DMS114 treated with DMSO at 0.1 percent for 48 hours (cell line): Measurements from ENCODE around the gene USP16.

Source experiments
- DNase-seq: peaks from one replicate; lab custom pipeline; 2025; ENCODE audit not compliant: unreplicated experiment; lab: John Stamatoyannopoulos, UW

USP16 gene

DNA sequence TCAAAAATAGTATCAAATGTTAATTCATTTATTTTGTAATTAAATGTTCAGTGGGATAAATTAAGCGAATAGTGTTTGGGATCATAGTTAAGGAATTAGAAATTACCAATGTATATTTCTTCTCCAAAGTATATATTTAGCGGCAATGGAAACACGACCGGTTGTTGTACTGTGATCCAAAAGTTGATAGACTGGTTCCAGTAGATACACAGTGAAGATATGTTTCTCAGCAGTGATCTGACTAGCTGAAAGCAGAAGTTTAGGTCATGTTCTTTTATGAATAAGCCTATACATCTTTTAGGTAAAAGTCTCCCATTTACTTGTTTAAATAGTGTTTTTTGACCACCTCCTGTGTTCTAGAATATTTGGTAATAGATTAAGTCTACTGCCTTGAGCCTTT is 8.8 kb downstream of the USP16 start:
- no peak for DNase-seq

DNA sequence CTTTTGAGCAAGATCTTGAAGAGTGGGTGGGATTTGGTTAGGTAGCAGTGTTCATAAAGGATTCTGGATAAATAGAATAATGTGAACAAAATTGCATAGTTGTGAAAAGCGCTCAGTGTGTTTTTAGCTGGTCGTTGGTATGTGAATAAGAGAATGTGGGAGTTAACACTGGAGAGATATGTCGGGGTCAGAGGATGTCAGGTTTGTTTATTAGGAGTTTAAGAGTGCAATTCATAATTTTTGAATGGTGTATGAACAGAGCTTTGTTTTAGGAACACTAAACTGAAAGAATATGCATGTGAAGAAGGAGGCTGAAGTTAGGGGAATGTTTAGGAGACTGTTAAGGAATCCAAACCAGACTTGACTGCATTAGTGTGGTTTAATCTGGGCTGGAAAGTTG is 9.4 kb downstream of the USP16 start:
- DNase-seq = no peak

DNA sequence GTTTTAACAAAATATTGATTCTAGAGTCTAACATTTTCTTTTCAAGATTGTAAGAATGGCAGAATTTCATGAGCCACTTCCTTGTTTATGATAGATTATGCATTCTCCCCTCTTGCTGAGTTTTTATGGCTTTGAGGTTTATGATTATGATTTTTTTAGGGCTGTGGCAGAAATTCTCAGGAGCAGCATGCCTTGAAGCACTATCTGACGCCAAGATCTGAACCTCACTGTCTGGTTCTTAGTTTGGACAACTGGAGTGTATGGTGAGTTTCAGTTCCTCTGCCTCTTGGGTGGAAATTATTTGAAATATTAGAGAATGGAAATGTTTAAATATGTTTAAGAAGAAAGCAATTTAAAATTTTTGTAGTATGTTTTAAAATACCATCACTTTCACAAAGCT is 10.2 kb downstream of the USP16 start:
- no peak for DNase-seq

DNA sequence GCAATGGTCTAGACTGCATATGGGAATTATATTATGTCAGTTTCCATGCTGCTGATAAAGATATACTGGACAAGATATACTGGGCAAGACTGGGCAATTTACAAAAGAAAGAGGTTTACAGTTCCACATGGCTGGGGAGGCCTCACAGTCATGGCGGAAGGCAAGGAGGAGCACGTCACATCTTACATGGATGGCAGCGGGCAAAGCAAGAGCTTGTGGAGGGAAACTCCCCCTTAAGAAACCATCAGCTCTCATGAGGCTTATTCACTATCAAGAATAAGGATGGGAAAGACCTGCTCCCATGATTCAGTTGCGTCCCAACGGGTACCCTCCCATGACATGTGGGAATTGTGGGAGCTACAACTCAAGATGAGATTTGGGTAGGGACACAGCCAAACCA is 27.8 kb downstream of the USP16 start:
- no peak for DNase-seq

DNA sequence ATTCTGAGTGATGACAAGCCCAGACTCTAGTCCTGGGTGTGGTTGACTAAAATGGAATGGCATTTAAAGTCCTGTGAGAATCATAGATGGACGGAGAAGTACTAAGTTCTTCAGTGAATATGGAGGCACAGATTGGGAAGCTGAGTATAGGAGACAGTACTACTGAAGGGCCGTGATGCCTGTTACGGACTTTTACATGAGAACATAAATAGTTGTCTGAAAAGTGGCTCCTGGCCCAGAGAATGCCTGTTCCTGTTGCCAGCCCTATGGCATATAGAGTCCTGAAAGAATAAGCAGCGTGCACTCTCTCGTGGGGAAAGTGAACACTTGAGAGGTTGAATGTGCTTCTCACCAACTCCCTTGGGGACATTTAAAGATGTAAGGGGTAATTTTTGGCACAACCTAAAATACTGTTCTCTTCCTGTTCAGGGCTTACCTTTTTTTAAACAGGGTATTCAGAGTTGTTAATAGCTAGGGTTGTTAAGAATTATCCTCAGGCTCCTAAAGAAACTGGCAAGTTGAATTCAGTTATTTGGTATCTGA is 28.6 kb downstream of the USP16 start:
- no peak for DNase-seq

DNA sequence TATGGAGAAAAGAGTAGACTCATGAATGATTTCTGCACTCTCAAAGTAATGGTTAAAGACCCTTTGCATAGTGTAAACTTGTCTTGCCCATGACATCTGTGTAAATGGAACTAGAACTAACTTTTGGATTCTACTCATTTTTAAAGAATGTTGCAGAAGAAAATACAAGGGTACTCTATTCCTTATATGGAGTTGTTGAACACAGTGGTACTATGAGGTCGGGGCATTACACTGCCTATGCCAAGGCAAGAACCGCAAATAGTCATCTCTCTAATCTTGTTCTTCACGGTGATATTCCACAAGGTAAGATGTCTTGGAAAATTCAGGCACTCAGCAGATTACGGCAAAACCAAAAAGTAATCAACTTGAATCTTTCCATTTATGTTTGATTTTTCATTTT is 29.2 kb downstream of the USP16 start:
- no peak for DNase-seq

DNA sequence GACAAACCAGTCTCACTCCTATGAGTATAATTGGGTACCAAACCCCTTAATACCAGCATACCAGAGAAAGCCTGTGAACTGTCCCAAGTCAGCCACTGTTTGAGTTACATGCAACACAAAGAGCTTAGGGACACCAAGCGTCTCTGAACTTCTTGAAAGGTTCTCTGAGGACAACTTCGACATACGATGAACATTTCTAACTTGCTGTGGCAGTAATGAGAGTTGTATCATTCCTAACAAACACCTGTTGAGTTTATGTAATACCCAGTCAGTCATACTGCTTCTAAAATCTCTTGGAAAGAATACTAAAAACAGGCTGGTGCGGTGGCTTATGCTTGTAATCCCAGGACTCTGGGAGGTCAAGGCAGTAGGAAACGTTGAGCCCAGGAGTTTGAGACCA is 30.6 kb downstream of the USP16 start:
- DNase-seq = no peak

DNA sequence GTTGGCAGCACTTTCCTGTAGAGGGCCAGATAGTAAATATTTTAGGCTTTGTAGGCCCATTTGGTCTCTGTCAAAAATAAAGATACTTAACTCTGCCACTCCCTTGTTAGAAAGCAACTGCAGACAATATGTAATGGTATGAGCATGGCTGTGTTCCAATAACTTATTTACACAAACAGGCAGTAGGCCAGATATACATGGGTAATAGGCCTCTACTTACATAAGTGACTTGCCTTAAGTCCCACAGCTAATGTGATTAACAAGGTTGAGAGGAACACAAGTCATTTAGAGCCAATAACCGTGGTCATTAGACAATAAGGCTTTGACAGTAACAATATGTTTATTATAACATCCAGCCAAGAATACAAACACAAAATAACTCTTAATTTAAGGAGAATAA is 31.5 kb downstream of the USP16 start:
- DNase-seq = no peak

DNA sequence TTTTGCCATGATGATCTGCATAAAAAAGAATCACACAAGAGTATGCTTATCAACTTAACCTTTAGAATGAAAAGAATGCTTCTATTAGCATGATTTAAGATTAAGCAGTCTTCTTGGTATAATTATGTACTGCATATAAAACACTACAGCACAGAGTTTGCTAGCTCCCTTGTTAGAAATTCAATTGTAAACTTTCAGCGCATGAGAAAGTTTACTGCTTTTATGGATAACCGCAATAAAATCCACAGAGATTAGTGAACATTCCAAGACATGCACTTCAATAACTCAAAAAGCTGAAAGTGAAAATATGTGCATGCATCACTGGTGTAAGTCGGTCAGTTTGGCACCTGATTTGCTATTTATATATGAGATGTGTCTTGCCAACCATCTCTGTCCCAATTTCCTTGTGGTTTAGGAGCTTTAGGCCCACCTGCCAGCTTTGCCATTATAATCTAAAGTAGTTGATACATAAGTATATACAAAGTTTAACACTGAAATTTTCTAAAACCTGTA is 32.1 kb downstream of the USP16 start:
- DNase-seq = no peak

DNA sequence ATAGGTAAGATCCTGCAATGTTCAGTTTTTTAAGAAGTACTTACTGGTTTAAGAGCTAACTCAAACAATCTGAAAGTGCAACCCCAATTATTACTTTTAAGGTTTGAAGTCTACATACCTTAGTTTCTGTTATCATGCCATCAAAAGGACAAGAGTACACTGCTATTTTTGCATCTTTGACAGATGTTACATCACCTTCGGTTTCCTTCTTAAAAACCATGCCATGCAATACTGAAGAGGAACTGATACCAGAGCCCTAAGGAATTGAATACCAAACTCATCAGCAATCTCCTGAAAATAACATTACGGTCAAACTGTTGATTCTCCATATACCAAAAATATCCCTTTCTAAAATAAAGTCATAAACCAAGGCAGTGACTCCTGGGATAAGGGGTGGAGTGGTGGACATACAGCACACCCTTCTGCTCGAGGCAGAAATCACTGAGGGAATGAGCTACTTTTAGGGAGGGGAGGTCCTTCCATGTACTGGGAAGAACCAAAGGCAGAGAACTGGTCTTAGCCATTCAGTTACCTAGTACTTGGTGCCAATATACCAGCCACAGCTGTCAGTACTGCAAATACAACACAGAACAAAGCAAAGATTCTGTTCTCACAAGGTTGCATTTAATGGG is 40.5 kb downstream of the USP16 start:
- no peak for DNase-seq

DNA sequence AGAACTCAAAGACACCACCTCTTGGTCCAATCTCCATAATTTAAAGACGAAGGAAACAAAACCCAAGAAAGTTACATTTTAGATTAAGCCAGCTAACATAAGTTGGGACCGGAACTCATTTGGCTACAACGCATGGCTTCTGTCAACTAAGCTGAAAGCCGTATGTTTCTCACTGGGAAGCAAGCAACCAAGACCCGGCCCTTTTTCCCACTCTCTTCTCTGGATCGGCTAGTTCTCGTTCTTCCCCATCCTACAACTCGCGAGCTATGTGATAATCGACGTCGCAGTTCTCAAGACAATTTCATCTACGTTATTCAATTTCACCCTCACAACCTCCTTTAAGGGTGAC is 48.4 kb downstream of the USP16 start:
- DNase-seq = no peak

DNA sequence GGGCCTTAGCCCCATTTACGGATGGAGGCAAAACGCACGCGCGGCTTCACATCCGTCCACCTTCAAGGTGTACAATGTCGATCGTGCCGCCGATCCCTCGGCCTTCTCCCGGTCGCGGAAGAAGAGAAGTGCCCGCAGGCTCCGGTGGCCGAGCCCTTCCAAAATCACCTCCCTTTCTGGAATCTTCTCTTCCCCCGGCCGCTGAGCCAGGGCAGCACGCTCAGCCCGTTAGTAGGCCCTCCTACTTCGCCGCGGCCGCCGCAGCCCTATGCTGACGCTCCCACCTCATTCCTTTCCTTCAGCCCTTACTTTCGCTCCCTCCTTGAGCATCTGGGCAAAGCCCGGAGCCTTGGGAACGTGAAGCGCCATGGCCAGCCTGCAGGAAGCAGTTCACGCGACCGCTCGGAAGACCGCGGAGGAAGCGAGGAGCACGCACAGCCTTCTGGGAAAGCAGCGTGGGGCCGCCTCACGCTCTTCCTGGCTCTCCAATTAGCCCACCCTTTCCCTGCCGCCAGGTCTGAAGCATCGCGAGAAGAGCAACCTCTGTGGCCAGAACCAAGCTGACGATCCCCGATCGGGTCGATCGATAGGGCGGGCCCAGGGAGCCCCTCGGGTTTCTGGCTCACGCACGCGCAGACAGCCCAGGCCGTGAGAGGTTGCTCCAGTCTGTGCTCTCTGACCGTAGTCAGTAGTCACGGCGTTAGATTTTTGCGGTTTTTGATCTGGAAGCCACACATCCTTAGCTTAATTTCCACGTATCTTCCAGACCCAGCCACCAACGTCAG is 48.9 kb downstream of the USP16 start, which contains the start of gene CCT8:
TSS of gene CCT8 (minus strand) at position 427 of the 785 bp plus-strand sequence. CDS start at position 369, 58 bp downstream.
- peak; percentile 95 for DNase-seq

DNA sequence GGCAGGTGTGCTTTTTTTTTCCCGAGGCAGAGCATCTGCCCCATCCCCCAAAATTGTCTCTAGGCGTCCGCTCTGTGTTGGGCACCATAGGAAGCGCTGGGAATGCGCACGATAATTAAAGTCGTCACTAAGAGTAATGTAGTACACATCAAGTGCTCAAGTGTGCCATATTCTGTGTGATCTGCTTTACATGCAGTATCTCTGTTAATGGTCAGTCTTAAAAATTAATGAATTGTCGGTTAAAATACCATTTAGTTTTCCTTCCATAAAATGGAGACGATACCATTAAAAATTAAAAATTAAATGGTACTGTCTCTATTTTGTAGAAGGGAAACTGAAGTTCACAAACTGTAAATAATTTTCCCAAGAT is 49.5 kb downstream of the USP16 start:
- DNase-seq = no peak

DNA sequence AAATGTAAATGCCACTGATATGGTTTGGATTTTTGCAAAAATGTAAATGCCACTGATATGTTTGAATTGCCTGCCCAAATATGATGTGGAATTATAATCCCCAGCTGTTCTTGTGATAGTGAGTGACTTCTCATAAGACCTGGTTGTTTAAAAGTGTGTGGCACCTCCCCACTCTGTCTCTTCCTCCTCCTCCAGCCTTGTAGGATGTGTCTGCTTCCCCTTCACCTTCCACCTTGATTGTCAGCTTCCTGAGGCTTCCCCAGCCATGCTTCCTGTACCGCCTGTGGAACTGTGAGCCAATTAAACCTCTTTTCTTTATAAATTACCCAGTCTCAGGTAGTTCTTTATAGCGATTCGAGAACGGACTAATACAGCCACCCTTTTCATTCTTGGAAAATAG is 50.3 kb downstream of the USP16 start:
- no peak for DNase-seq

DNA sequence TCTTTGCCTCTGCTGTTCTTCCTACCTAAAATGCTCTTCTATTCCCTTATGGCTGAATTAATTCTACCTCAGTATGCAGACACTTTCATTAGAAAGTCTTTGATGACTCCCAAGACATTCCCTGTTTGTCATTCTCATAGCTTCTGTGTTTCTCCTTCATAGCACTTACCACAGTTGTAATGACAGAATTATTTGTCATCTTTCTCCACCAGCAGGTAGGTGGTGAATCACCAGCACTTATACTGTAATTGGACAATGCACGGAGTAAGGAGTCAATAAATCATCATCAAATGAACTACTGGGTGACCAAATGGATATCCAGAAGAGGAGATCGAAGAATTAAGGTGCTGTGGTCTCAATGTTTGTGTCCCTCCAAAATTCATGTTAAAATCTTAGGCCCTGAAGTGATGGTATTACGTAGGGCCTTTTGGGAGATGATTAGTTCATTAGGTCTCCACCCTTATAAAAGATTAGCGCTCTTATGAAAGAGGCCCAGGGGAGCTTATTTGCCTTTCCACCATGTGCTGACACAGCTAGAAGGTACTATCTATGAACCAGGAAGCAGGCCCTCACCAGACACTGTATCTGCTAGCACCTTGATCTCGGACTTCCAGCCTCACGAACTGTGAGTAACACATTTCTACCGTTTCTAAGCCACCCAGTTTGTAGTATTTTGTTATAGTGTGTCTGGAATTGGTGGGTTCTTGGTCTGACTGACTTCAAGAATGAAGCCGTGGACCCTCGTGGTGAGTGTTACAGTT is 51.4 kb downstream of the USP16 start:
- DNase-seq = no peak

DNA sequence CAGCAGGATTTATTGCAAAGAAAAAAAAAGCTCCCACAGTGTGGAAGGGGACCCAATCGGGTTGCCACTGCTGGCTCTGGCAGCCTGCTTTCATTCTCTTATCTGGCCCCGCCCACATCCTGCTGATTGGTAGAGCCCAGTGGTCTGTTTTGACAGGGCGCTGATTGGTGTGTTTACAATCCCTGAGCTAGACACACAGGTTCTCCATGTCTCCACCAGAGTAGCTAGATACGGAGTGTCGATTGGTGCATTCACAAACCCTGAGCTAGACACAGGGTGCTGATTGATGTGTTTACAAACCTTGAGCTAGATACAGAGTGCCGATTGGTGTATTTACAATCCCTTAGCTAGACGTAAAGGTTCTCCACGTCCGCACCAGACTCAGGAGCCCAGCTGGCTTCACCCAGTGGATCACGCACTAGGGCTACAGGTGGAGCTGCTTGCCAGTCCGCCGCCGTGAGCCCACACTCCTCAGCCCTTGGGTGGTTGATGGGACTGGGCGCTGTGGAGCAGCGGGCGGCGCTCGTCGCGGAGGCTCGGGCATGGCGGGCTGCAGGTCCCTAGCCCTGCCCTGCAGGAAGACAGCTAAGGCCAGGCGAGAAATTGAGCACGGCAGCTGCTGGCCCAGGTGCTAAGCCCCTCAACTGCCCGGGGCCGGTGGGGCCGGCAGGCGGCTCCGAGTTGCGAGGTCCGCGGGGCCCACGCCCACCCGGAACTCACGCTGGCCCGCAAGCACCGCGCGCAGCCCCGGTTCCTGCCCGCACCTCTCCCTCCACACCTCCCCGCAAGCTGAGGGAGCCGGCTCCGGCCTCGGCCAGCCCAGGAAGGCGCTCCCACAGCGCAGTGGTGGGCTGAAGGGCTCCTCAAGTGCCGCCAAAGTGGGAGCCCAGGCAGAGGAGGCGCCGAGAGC is 52.5 kb downstream of the USP16 start:
- peak; percentile 29 for DNase-seq

DNA sequence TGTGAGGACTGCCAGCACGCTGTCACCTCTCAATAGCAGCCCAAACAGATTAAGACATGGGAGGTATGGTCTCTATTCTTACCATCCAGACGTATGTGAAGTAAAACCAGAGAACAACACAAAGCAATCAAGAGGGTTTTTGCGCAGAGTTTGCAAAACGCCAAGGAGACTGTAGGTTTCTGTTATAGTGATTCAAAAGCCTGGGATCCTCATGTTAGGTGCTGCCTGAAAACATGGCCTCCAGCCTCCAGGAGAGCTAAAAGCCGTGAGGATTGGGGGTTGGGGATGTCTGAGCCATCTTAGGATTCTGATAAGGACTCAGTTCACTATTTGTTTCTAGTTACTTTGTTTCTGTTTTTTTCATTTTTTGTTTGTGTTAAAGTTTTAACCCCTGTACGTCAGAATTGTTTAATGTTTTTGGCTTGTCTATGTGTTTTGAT is 53.2 kb downstream of the USP16 start:
- DNase-seq = peak; percentile 20

DNA sequence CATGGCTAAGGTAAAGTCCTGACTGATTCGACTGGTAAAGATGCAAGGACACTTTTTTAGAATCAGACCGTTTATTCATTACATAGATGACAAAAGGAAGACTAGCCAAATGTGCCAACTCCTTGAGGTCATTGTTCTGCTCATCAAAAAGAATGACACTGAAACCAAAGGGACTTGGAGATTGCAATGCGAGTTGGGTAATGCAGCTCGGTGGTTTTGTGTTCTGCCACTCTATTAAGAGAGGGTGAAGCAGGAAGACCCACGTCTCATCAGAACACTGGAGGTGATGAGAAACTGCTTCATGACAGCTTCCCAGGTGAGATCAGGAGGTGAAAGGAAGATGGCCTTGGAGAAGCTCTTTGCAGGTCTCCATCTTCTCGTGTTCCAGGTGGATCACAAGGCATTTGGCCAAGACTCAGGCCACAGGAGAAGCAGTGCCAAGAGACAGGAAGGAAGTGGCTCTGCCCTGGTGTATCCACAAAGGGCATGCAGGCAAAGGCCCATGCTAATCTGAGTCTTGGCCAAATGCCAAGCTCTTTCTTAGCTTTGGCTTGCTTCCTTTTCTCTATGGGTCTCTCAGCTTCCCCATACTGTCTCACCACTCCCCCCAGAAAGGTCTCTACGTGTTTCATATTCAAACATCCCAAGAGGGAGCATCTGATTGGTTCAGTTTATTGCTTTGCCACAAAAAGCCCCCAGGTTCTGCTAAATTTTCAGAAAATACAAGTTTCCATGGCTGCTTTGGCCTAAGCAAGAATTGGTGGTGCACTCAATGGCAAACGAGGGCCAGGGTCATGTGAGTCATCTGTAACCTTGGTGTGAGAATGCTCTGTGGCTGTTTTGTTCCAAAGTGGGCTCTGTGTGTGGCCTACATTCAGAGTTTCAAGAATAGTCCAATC is 54.6 kb downstream of the USP16 start:
- DNase-seq = no peak

DNA sequence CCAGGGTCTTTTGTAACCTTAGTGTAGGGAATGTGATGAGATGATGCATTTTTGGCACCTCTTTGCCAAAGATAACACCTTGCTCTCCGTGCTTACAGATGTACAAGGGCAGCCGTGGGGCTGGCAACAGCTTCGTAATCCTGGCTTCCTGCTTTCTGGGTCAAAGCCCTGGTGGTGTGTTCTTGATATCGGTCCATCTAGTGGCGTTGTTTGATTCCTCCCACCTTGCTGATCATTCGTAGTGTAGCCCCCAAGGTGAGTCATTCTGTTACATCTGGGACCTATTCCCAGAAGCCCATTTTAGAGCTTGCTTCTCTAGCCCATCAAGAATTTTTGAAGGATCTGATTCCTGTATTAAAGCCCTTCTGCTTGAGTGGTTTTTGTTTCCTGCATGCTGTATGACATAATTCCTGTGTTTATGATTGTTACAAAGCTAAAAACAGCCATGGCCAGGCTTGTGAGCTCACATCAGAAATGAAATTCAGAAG is 56.0 kb downstream of the USP16 start:
- DNase-seq = no peak
